HG02759 (cell line): ENCODE measurements around the gene CMTR1.

Experiments used
- ATAC-seq: cut with Tn5 transposase; IDR thresholded peaks from one replicate; pipeline ENCODE4 v1.9.1; 2021; ENCODE audit warnings: mild to moderate bottlenecking, moderate library complexity; ENCODE audit not compliant: unreplicated experiment

Gene CMTR1

GRCh38 chr6:37511201-37511600 is 78.2 kb downstream of the CMTR1 start:
- ATAC-seq: no peak

- ATAC-seq: no peak
These were observed 78.9 kb downstream of the CMTR1 start for GRCh38 chr6:37511910-37512399.

GRCh38 chr6:37512400-37513011 is 79.5 kb downstream of the CMTR1 start:
- ATAC-seq: no peak

- ATAC-seq: no peak
These were observed 80.1 kb downstream of the CMTR1 start for GRCh38 chr6:37513155-37513554.

GRCh38 chr6:37513576-37513975 is 80.6 kb downstream of the CMTR1 start:
- no peak for ATAC-seq

GRCh38 chr6:37514321-37514771 is 81.3 kb downstream of the CMTR1 start:
- ATAC-seq: no peak

- no peak for ATAC-seq
These were observed 81.8 kb downstream of the CMTR1 start for GRCh38 chr6:37514837-37515236.

GRCh38 chr6:37515712-37516075 is 82.7 kb downstream of the CMTR1 start:
- ATAC-seq: no peak

GRCh38 chr6:37516076-37516919 is 83.3 kb downstream of the CMTR1 start:
- ATAC-seq: peak; percentile 72

- no peak for ATAC-seq
These were observed 83.9 kb downstream of the CMTR1 start for GRCh38 chr6:37516920-37517405.

- ATAC-seq: no peak
These were observed 84.4 kb downstream of the CMTR1 start for GRCh38 chr6:37517411-37517812.

GRCh38 chr6:37518116-37518515 is 85.1 kb downstream of the CMTR1 start:
- no peak for ATAC-seq

GRCh38 chr6:37519461-37519860 is 86.4 kb downstream of the CMTR1 start:
- no peak for ATAC-seq

- no peak for ATAC-seq
These were observed 87.9 kb downstream of the CMTR1 start for GRCh38 chr6:37520926-37521325.

- ATAC-seq: no peak
These were observed 88.7 kb downstream of the CMTR1 start for GRCh38 chr6:37521674-37522073.

GRCh38 chr6:37522836-37523235 is 89.8 kb downstream of the CMTR1 start:
- no peak for ATAC-seq

GRCh38 chr6:37523412-37523811 is 90.4 kb downstream of the CMTR1 start:
- ATAC-seq: no peak

GRCh38 chr6:37524025-37524969 is 91.3 kb downstream of the CMTR1 start:
- ATAC-seq: no peak

- ATAC-seq: no peak
These were observed 91.9 kb downstream of the CMTR1 start for GRCh38 chr6:37524970-37525318.

GRCh38 chr6:37525460-37526357 is 92.7 kb downstream of the CMTR1 start:
- ATAC-seq: no peak
